IMR-90 (cell line): ENCODE measurements around the gene SDHB. TPM values are rescaled to one million over a fixed set of nuclear protein-coding genes. Genes with fewer than 3 reads are reported as not detected.

ENCODE experiments used
- ATAC-seq: fragments of 200-7000 bp; cut with Tn5 transposase; 2 replicates; pipeline ENCODE4 v1.9.1; 2020; ENCODE audit warnings: low read depth, mild to moderate bottlenecking, moderate library complexity
- BruUV-seq: library from RNA; stranded (reverse); fragments of 400-500 nt; replicated peaks from 2 replicates; lab custom pipeline; 2021; lab: Mats Ljungman, UMichigan
- CTCF ChIA-PET: fragments of 300-600 bp; formaldehyde crosslinking; extraction: SDS; loops from one replicate; lab custom pipeline; 2021; ENCODE audit warnings: antibody characterized with exemption; lab: Yijun Ruan, JAX
- POLR2A ChIA-PET: fragments of 300-600 bp; sonication (Branson Sonifier 250); formaldehyde crosslinking; loops from one replicate; lab custom pipeline; 2022; ENCODE audit warnings: antibody characterized with exemption; ENCODE audit not compliant: unreplicated experiment; lab: Charles Lee
- DNase-seq: peaks from one replicate; pipeline ENCODE4 v3.0.0; 2013
- H2AFZ ChIP-seq: replicated peaks from 2 replicates; pipeline ENCODE3; 2013; ENCODE audit warnings: low read length, mild to moderate bottlenecking; ENCODE audit not compliant: poor library complexity
- H2AK5ac ChIP-seq: 2 replicates; pipeline ENCODE4 v1.6.1; 2013; ENCODE audit warnings: low read depth, low read length, inconsistent platforms
- H2AK9ac ChIP-seq: replicated peaks from 2 replicates; pipeline ENCODE3; 2013; ENCODE audit warnings: mild to moderate bottlenecking, low read depth, low read length, moderate library complexity; ENCODE audit not compliant: poor library complexity
- H2BK120ac ChIP-seq: 2 replicates; pipeline ENCODE4 v1.6.1; 2013; ENCODE audit warnings: low read depth, low read length, inconsistent platforms
- H2BK15ac ChIP-seq: 3 replicates; pipeline ENCODE4 v1.6.1; 2013; ENCODE audit warnings: low read depth, low read length, inconsistent platforms
- H2BK20ac ChIP-seq: 2 replicates; pipeline ENCODE4 v1.6.1; 2013; ENCODE audit warnings: low read depth, mild to moderate bottlenecking, inconsistent platforms, low read length, moderate library complexity
- H2BK5ac ChIP-seq: 2 replicates; pipeline ENCODE4 v1.6.1; 2013; ENCODE audit warnings: mild to moderate bottlenecking, low read depth, low read length, inconsistent platforms; ENCODE audit not compliant: poor library complexity, severe bottlenecking
- H3K14ac ChIP-seq: replicated peaks from 2 replicates; pipeline ENCODE4 v1.6.1; 2013; ENCODE audit warnings: low read depth, low read length, inconsistent platforms
- H3K18ac ChIP-seq: 2 replicates; pipeline ENCODE4 v1.6.1; 2013; ENCODE audit warnings: low read depth, low read length, control low read depth
- H3K23ac ChIP-seq: 2 replicates; pipeline ENCODE4 v1.6.1; 2013; ENCODE audit warnings: low read depth, low read length, inconsistent platforms
- H3K27ac ChIP-seq: 2 replicates; pipeline ENCODE4 v1.5.1; 2013; ENCODE audit warnings: mild to moderate bottlenecking, control low read depth, low read length; ENCODE audit not compliant: insufficient read depth
- H3K27me3 ChIP-seq: 2 replicates; pipeline ENCODE4 v1.6.1; 2013; ENCODE audit warnings: low read length; ENCODE audit not compliant: control insufficient read depth, insufficient read depth
- H3K36me3 ChIP-seq: 2 replicates; pipeline ENCODE4 v1.6.1; 2013; ENCODE audit warnings: low read length, mixed read lengths; ENCODE audit not compliant: control insufficient read depth, insufficient read depth
- H3K4ac ChIP-seq: 2 replicates; pipeline ENCODE4 v1.6.1; 2013; ENCODE audit warnings: low read depth, low read length, inconsistent platforms
- H3K4me1 ChIP-seq: 2 replicates; pipeline ENCODE4 v1.6.1; 2013; ENCODE audit warnings: low read length, mixed read lengths; ENCODE audit not compliant: control insufficient read depth, insufficient read depth
- H3K4me2 ChIP-seq: 2 replicates; pipeline ENCODE4 v1.6.1; 2013; ENCODE audit warnings: low read depth, mild to moderate bottlenecking, control low read depth, low read length, moderate library complexity
- H3K4me3 ChIP-seq: 2 replicates; pipeline ENCODE4 v1.5.1; 2013; ENCODE audit warnings: low read depth, mild to moderate bottlenecking, control low read depth, low read length, moderate library complexity; ENCODE audit not compliant: insufficient read depth
- H3K56ac ChIP-seq: 2 replicates; pipeline ENCODE4 v1.6.1; 2013; ENCODE audit warnings: low read length, inconsistent platforms; ENCODE audit not compliant: insufficient read depth; ENCODE audit errors: extremely low read depth
- H3K79me1 ChIP-seq, 2 experiments: 2 replicates each; pipeline ENCODE4 v1.6.1; 2013; ENCODE audit warnings: low read length in 2 of 2, inconsistent platforms in 1 of 2, low read depth in 1 of 2
- H3K9ac ChIP-seq: 2 replicates; pipeline ENCODE4 v1.6.1; 2013; ENCODE audit warnings: low read depth, low read length, control low read depth
- H3K9me1 ChIP-seq: 2 replicates; pipeline ENCODE4 v1.6.1; 2013; ENCODE audit warnings: low read length, inconsistent platforms; ENCODE audit not compliant: insufficient read depth
- H3K9me3 ChIP-seq: 2 replicates; pipeline ENCODE4 v1.6.1; 2013; ENCODE audit warnings: low read length; ENCODE audit not compliant: control insufficient read depth, insufficient read depth
- H4K20me1 ChIP-seq: 2 replicates; pipeline ENCODE4 v1.6.1; 2013; ENCODE audit warnings: low read length, inconsistent platforms; ENCODE audit not compliant: insufficient read depth
- H4K5ac ChIP-seq: 2 replicates; pipeline ENCODE4 v1.6.1; 2013; ENCODE audit warnings: mild to moderate bottlenecking, low read depth, low read length, control low read depth
- H4K8ac ChIP-seq, 2 experiments: 2 replicates each; pipeline ENCODE4 v1.6.1; 2013; ENCODE audit warnings: low read depth in 2 of 2, low read length in 2 of 2, control low read depth in 1 of 2, inconsistent platforms in 1 of 2
- H4K91ac ChIP-seq: 2 replicates; pipeline ENCODE4 v1.6.1; 2013; ENCODE audit warnings: low read depth, low read length, inconsistent platforms; ENCODE audit not compliant: insufficient read depth
- BHLHE40 ChIP-seq: fragments of 150-350 bp; IDR thresholded peaks from 2 replicates; pipeline ENCODE4 v1.6.1; 2016; ENCODE audit warnings: mild to moderate bottlenecking, low read depth, low read length
- FOS ChIP-seq: fragments of 150-350 bp; IDR thresholded peaks from 2 replicates; pipeline ENCODE4 v1.6.1; 2016; ENCODE audit warnings: low read depth, low read length
- NFE2L2 ChIP-seq: fragments of 150-350 bp; IDR thresholded peaks from 2 replicates; pipeline ENCODE4 v1.6.1; 2016; ENCODE audit warnings: low read depth, mild to moderate bottlenecking, low read length
- RAD21 ChIP-seq: IDR thresholded peaks from 2 replicates; pipeline ENCODE4 v1.6.1; 2012; ENCODE audit warnings: low read length, improper control_type of control experiment
- RFX5 ChIP-seq: IDR thresholded peaks from 2 replicates; pipeline ENCODE4 v1.8.0; 2012; ENCODE audit warnings: low read depth, mild to moderate bottlenecking, low read length, moderate library complexity
- SMC3 ChIP-seq: fragments of 150-350 bp; IDR thresholded peaks from 2 replicates; pipeline ENCODE4 v1.6.1; 2016; ENCODE audit warnings: low read depth, mild to moderate bottlenecking, antibody characterized with exemption, low read length, moderate library complexity
- WGBS, 2 experiments: methylation state at CpG; one replicate each; pipeline versions ENCODE4 v1.1.5 to v1.1.7; 2013; ENCODE audit warnings: missing lambda C conversion rate in 2 of 2; ENCODE audit not compliant: insufficient read length in 1 of 2; ENCODE audit errors: extremely low coverage in 2 of 2; 5-methylcytosine and 5-hydroxymethylcytosine counted together
- dilution Hi-C: fragments of 300-500 bp; cut with HindIII; formaldehyde crosslinking; loops from one replicate; pipeline ENCODE4 v1.14.3; 2018; ENCODE audit warnings: low sequenced_read_pairs; ENCODE audit not compliant: unreplicated experiment
- in situ Hi-C: fragments of 300-500 bp; cut with MboI; formaldehyde crosslinking; loops from 3 replicates; pipeline ENCODE4 v1.14.3; 2019; ENCODE audit warnings: low sequenced_read_pairs, inconsistent platforms, mixed read lengths
- intact Hi-C: fragments of 100-400 bp; cut with micrococcal nuclease; formaldehyde crosslinking; loops from 2 replicates; pipeline ENCODE4 v1.10.0; 2022
- polyA plus RNA-seq, 3 experiments: library from polyadenylated mRNA; depleted of rRNA; stranded (reverse); fragments of >200 nt; gene quantifications; 2 replicates each; pipeline ENCODE4 v1.2.3, GENCODE V29; 2012; ENCODE audit warnings: low replicate concordance in 1 of 3
- total RNA-seq: library from RNA; depleted of rRNA; stranded (reverse); fragments of >200 nt; gene quantifications from 2 replicates; pipeline ENCODE4 v1.2.3, GENCODE V29; 2012
- TF ChIP-seq, protein P1 (sequence below): conservative IDR thresholded peaks from 2 replicates; pipeline ENCODE4 v1.5.1; 2012; ENCODE audit warnings: mild to moderate bottlenecking, low read depth, low read length, improper control_type of control experiment

SDHB gene
- total and polyA plus RNA-seq, 2 of the 4 experiments (the other 2 are of a cell fraction), result 122 to 206 TPM

- no peak overlapping the region for H3K56ac ChIP-seq
- no peaks in the 10 kb centered on the region for H4K20me1 ChIP-seq
- H3K23ac ChIP-seq, result no peak overlapping the region
- H3K4me2 ChIP-seq, result no peak overlapping the region
- dilution Hi-C loops, result no loop called here
- no peak overlapping the region for H2BK20ac ChIP-seq
- WGBS, 2 experiments, result 67% methylated on average over 3 of the region's 17 CpGs; no CpG with 5 or more reads in 1 of the 2 experiments
- H2BK120ac ChIP-seq, result no peak overlapping the region
- peak; percentile 68 for ATAC-seq
- no TSS peak for BruUV-seq
- H2AK9ac ChIP-seq, result no peak overlapping the region
- H2BK5ac ChIP-seq, result no peak overlapping the region
- no peaks in the 10 kb centered on the region for H3K79me1 ChIP-seq
- no peak overlapping the region for H2BK15ac ChIP-seq
- no peak overlapping the region for H3K4me3 ChIP-seq
- no peak for DNase-seq
- H3K36me3 ChIP-seq, result no peaks in the 10 kb centered on the region
- no peaks in the 10 kb centered on the region for H3K4me1 ChIP-seq
- TF ChIP-seq BHLHE40, result no peak
- TF ChIP-seq, protein P1, sequence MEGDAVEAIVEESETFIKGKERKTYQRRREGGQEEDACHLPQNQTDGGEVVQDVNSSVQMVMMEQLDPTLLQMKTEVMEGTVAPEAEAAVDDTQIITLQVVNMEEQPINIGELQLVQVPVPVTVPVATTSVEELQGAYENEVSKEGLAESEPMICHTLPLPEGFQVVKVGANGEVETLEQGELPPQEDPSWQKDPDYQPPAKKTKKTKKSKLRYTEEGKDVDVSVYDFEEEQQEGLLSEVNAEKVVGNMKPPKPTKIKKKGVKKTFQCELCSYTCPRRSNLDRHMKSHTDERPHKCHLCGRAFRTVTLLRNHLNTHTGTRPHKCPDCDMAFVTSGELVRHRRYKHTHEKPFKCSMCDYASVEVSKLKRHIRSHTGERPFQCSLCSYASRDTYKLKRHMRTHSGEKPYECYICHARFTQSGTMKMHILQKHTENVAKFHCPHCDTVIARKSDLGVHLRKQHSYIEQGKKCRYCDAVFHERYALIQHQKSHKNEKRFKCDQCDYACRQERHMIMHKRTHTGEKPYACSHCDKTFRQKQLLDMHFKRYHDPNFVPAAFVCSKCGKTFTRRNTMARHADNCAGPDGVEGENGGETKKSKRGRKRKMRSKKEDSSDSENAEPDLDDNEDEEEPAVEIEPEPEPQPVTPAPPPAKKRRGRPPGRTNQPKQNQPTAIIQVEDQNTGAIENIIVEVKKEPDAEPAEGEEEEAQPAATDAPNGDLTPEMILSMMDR, result peak; percentile 47
- no peak for TF ChIP-seq RFX5
- TF ChIP-seq SMC3, result peak; percentile 33; the same call in 1 of the 2 replicates
- no peak for TF ChIP-seq NFE2L2
- TF ChIP-seq RAD21, result peak; percentile 33
- no peak for TF ChIP-seq FOS
- H3K9me1 ChIP-seq, result no peaks in the 10 kb centered on the region
- no peak overlapping the region for H4K91ac ChIP-seq
- no peak overlapping the region for H4K8ac ChIP-seq
- H3K27ac ChIP-seq, result no peak overlapping the region
- no peak overlapping the region for H3K14ac ChIP-seq
- H3K9ac ChIP-seq, result no peak overlapping the region
- no peak overlapping the region for H2AK5ac ChIP-seq
- in situ Hi-C loops, result no loop called here
- intact Hi-C loops, result no loop called here
- no peak overlapping the region for H3K4ac ChIP-seq
- CTCF ChIA-PET, result interaction anchor here (0.7 to 1.2 kb wide), 3 partner anchors 11 to 15 kb away, joined by 3 to 6 read pairs (median 4); no protein-coding TSS in a partner anchor
- H3K27me3 ChIP-seq, result peaks cover 12% of the 10 kb centered on the region
- POLR2A ChIA-PET, result no interaction called here
- H2AFZ ChIP-seq, result no peak overlapping the region
- no peak overlapping the region for H3K18ac ChIP-seq
- no peak overlapping the region for H4K5ac ChIP-seq
- peaks cover 5% of the 10 kb centered on the region; the same call in 1 of the 2 replicates for H3K9me3 ChIP-seq
Observed at GRCh38 chr1:17075470-17076255, 21.8 kb upstream of the SDHB start.
